Hematopoietic multipotent progenitor cell treated with erythropoietin and hydrocortisone succinate and interleukin-3 and kit ligand, for 15 days (in vitro differentiated cells): ENCODE measurements around the gene NAT16.
"Not testable (repeated sequence)": the region's sequence is repeated elsewhere in the genome, so short reads cannot be mapped to it uniquely, and the experiment has no call there.

Source experiments
- DNase-seq: peaks from one replicate; pipeline ENCODE4 v3.0.0-alpha.2; 2015; ENCODE audit warnings: low spot score

The NAT16 gene

GRCh38 chr7:101125989-101126650 is 54.0 kb downstream of the NAT16 start:
- DNase-seq: no peak

GRCh38 chr7:101124376-101125056 is 55.6 kb downstream of the NAT16 start:
- DNase-seq: no peak

GRCh38 chr7:101123703-101124068 is 56.4 kb downstream of the NAT16 start:
- no peak for DNase-seq

- no peak for DNase-seq
These were observed 57.0 kb downstream of the NAT16 start for GRCh38 chr7:101122933-101123702.

- DNase-seq: no peak
These were observed 57.8 kb downstream of the NAT16 start for GRCh38 chr7:101121991-101122932.

GRCh38 chr7:101121631-101121990 is 58.5 kb downstream of the NAT16 start:
- DNase-seq: not testable (repeated sequence)
